Activated T-cell treated with anti-CD3 and anti-CD28 coated beads, Interleukin-2, amount 50 U/mL, for 1 hour (primary cell): ENCODE results near the gene EEIG1.
A peak's percentile ranks its signal among the peaks of the same experiment; 100 is the strongest.

Experiments used
- DNase-seq: peaks from one replicate; pipeline ENCODE4 v3.0.0-alpha.2; 2020

The EEIG1 gene

GRCh38 chr9:127999461-127999860 lies 18.7 kb upstream of the EEIG1 start:
- DNase-seq = no peak

- DNase-seq = no peak
Measured at GRCh38 chr9:127993721-127994120, 12.9 kb upstream of the EEIG1 start.

- no peak for DNase-seq
Measured at GRCh38 chr9:127991757-127992274, 11.0 kb upstream of the EEIG1 start.

GRCh38 chr9:127991017-127991756 lies 10.4 kb upstream of the EEIG1 start:
- DNase-seq = no peak

GRCh38 chr9:127990554-127990953 lies 9.8 kb upstream of the EEIG1 start:
- no peak for DNase-seq

GRCh38 chr9:127989094-127989493 lies 8.3 kb upstream of the EEIG1 start:
- no peak for DNase-seq

GRCh38 chr9:127987103-127987614 lies 6.4 kb upstream of the EEIG1 start:
- DNase-seq = no peak

- no peak for DNase-seq
Measured at GRCh38 chr9:127985011-127985410, 4.2 kb upstream of the EEIG1 start.

- DNase-seq = no peak
Measured at GRCh38 chr9:127983847-127984289, 3.1 kb upstream of the EEIG1 start.

- DNase-seq = no peak
Measured at GRCh38 chr9:127982912-127983311, 2.1 kb upstream of the EEIG1 start.

- DNase-seq = peak; percentile 50
Measured at GRCh38 chr9:127981559-127982121, 851 bp upstream of the EEIG1 start.

- DNase-seq = peak; percentile 70
Measured at GRCh38 chr9:127980060-127980705, 606 bp downstream of the EEIG1 start.

GRCh38 chr9:127979333-127980059 lies 1.3 kb downstream of the EEIG1 start:
- peak; percentile 55 for DNase-seq

- DNase-seq = peak; percentile 29
Measured at GRCh38 chr9:127979015-127979332, 1.8 kb downstream of the EEIG1 start.

GRCh38 chr9:127977884-127978647 lies 2.7 kb downstream of the EEIG1 start:
- DNase-seq = peak; percentile 34

- peak; percentile 34 for DNase-seq
Measured at GRCh38 chr9:127977009-127977883, 3.5 kb downstream of the EEIG1 start.

GRCh38 chr9:127976498-127976897 lies 4.3 kb downstream of the EEIG1 start:
- peak; percentile 62 for DNase-seq

GRCh38 chr9:127975376-127976315 lies 5.1 kb downstream of the EEIG1 start:
- peak; percentile 36 for DNase-seq

- no peak for DNase-seq
Measured at GRCh38 chr9:127974769-127975261, 6.0 kb downstream of the EEIG1 start.
